Measurements from ENCODE around the gene GRK5.

GRCh38 chr10:119352807-119353206 lies 145.4 kb downstream of the GRK5 start:
- TF ChIP-seq EZH2 (IDR thresholded peaks at IDR 0.05; ENCODE audit: borderline replicate concordance, low read depth, low read length, poor library complexity, severe bottlenecking) (no peak), CTCF (conservative IDR thresholded peaks at IDR 0.05; ENCODE audit: low read depth, low read length) (no peak)
